ENCODE results near the gene PRPF6. TPM values are rescaled to one million over a fixed set of nuclear protein-coding genes. Genes with fewer than 3 reads are reported as not detected.
A peak's percentile ranks its signal among the peaks of the same experiment; 100 is the strongest.

The PRPF6 gene
- total and polyA plus RNA-seq, 2 of the 13 experiments (the other 11 are each of a cell fraction or from before 2014, with no cell fraction given): 63.7 to 101 TPM

DNA sequence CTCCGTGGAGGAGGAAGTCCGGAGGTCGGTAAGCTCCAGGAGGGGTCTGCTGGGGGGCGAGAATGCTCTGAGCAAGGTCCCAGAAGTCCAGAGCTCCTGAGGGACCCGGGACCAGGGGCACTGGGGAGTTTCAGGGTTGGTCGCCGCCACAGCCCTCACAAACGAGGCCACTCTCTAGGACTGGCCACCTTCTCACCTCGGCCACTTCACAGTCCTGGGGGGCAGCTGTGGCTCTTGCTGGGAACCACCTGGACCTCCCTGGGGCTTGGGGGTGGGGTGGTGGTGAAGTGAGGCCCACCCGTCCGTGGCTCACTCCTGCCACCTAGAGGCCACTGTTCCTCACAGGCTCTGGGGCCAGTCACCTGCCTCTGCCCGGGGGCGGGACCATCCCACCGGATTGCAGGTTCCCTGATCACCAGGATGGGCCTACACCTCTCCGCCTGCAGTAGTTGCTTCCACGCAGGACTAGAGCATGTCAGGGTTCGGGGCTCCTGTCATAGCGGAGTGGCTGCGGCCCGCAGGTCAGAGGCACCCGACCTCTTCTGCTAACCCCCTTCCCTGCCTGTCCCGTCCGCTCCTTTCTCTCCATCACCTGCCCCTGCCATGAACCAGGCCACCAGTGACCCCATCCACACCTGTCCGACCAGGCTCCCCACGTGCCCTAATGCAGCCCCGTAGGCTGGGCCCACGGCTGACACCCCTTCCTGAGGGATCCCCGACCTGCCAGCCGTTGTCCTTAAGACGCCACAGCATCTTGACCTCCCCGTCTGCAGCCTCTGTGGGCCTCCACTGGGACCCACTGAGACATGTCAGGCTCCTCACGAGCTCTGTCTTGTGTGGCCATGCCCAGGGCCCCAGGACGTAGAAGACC lies 76.9 kb downstream of the PRPF6 start (continued):
- TF ChIP-seq ZNF720 (CRISPR knock-in tag; IDR thresholded peaks at IDR 0.05) (no peak), IRF2 (CRISPR knock-in tag; IDR thresholded peaks at IDR 0.05) (peak; percentile 66), CCAR2 (optimal IDR thresholded peaks at IDR 0.05; ENCODE audit: low read depth, low read length) (no peak), ZNF598 (CRISPR knock-in tag; IDR thresholded peaks at IDR 0.05; ENCODE audit: borderline replicate concordance) (no peak), ZNF572 (CRISPR knock-in tag; IDR thresholded peaks at IDR 0.05) (peak; percentile 48), ZNF30 (CRISPR knock-in tag; IDR thresholded peaks at IDR 0.05) (no peak), ZNF160 (CRISPR knock-in tag; IDR thresholded peaks at IDR 0.05) (no peak), RARG (CRISPR knock-in tag; IDR thresholded peaks at IDR 0.05; ENCODE audit: low read depth) (no peak), KAT8 (CRISPR knock-in tag; IDR thresholded peaks at IDR 0.05) (peak; percentile 68; the same call in 1 of the 2 replicates)
- TF ChIP-seq, protein P1, sequence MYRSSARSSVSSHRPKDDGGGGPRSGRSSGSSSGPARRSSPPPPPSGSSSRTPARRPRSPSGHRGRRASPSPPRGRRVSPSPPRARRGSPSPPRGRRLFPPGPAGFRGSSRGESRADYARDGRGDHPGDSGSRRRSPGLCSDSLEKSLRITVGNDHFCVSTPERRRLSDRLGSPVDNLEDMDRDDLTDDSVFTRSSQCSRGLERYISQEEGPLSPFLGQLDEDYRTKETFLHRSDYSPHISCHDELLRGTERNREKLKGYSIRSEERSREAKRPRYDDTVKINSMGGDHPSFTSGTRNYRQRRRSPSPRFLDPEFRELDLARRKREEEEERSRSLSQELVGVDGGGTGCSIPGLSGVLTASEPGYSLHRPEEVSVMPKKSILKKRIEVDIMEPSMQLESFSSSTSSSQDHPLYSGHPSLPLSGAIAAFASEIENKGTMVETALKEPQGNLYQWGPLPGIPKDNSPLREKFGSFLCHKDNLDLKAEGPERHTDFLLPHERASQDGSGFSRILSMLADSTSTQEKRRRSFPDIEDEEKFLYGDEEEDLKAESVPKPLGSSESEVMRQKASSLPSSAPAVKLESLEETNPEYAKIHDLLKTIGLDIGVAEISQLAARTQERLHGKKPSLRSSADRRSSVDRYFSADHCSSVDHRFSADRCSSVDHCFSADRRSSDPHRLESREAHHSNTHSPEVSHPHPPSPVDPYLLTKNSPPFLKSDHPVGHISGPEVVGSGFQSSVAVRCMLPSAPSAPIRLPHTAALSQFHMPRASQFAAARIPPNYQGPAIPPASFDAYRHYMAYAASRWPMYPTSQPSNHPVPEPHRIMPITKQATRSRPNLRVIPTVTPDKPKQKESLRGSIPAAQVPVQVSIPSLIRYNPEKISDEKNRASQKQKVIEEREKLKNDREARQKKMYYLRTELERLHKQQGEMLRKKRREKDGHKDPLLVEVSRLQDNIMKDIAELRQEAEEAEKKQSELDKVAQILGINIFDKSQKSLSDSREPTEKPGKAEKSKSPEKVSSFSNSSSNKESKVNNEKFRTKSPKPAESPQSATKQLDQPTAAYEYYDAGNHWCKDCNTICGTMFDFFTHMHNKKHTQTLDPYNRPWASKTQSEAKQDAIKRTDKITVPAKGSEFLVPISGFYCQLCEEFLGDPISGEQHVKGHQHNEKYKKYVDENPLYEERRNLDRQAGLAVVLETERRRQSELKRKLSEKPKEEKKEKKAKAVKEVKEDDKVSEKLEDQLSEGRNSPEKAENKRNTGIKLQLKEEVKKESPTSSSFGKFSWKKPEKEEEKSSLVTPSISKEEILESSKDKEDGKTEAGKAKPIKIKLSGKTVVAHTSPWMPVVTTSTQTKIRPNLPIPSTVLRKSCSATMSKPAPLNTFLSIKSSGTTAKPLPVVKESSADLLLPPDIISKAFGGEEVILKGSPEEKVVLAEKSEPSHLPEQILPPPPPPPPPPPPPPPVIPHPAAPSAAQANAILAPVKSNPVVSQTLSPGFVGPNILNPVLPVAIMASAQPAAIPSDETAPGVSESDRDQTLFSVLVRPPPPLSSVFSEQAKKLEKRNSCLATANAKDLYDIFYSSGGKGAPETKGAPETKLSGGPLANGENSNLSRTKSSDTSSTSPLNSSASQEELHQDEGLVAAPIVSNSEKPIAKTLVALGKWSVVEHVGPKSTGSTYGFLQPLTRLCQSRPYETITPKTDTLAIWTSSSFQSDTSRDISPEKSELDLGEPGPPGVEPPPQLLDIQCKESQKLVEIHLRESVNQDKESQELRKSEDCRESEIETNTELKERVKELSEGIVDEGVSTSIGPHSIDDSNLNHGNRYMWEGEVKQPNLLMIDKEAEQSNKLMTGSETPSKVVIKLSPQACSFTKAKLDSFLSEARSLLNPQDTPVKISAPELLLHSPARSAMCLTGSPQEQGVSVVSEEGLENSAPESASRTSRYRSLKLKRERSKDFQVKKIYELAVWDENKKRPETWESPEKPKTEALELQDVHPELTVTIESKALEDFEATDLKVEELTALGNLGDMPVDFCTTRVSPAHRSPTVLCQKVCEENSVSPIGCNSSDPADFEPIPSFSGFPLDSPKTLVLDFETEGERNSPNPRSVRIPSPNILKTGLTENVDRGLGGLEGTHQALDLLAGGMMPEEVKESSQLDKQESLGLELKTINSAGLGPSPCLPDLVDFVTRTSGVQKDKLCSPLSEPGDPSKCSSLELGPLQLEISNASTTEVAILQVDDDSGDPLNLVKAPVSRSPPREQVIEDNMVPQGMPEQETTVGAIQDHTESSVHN (CRISPR knock-in tag; IDR thresholded peaks at IDR 0.05): no peak
- TF ChIP-seq, protein P2, sequence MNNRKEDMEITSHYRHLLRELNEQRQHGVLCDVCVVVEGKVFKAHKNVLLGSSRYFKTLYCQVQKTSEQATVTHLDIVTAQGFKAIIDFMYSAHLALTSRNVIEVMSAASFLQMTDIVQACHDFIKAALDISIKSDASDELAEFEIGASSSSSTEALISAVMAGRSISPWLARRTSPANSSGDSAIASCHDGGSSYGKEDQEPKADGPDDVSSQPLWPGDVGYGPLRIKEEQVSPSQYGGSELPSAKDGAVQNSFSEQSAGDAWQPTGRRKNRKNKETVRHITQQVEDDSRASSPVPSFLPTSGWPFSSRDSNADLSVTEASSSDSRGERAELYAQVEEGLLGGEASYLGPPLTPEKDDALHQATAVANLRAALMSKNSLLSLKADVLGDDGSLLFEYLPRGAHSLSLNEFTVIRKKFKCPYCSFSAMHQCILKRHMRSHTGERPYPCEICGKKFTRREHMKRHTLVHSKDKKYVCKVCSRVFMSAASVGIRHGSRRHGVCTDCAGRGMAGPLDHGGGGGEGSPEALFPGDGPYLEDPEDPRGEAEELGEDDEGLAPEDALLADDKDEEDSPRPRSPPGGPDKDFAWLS (CRISPR knock-in tag; IDR thresholded peaks at IDR 0.05; ENCODE audit: borderline replicate concordance): 0 out of 2 replicates have a peak, but pooled peaks have one; percentile 86
- TF ChIP-seq, protein P3, sequence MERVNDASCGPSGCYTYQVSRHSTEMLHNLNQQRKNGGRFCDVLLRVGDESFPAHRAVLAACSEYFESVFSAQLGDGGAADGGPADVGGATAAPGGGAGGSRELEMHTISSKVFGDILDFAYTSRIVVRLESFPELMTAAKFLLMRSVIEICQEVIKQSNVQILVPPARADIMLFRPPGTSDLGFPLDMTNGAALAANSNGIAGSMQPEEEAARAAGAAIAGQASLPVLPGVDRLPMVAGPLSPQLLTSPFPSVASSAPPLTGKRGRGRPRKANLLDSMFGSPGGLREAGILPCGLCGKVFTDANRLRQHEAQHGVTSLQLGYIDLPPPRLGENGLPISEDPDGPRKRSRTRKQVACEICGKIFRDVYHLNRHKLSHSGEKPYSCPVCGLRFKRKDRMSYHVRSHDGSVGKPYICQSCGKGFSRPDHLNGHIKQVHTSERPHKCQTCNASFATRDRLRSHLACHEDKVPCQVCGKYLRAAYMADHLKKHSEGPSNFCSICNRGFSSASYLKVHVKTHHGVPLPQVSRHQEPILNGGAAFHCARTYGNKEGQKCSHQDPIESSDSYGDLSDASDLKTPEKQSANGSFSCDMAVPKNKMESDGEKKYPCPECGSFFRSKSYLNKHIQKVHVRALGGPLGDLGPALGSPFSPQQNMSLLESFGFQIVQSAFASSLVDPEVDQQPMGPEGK (CRISPR knock-in tag; IDR thresholded peaks at IDR 0.05): peak; percentile 99
- TF ChIP-seq, protein P4, sequence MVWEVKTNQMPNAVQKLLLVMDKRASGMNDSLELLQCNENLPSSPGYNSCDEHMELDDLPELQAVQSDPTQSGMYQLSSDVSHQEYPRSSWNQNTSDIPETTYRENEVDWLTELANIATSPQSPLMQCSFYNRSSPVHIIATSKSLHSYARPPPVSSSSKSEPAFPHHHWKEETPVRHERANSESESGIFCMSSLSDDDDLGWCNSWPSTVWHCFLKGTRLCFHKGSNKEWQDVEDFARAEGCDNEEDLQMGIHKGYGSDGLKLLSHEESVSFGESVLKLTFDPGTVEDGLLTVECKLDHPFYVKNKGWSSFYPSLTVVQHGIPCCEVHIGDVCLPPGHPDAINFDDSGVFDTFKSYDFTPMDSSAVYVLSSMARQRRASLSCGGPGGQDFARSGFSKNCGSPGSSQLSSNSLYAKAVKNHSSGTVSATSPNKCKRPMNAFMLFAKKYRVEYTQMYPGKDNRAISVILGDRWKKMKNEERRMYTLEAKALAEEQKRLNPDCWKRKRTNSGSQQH (CRISPR knock-in tag; IDR thresholded peaks at IDR 0.05; ENCODE audit: low read depth): peak; percentile 30; the same call in 1 of the 2 replicates

Measured in HepG2 (cell line).